Neuronal stem cell (in vitro differentiated cells): ENCODE data around the gene PLEKHF1.
A peak's percentile ranks its signal among the peaks of the same experiment; 100 is the strongest.
"Not testable (repeated sequence)": the region's sequence is repeated elsewhere in the genome, so short reads cannot be mapped to it uniquely, and the experiment has no call there.

ENCODE experiments used
- DNase-seq: peaks from one replicate; pipeline ENCODE4 v3.0.0-alpha.2; 2013; ENCODE audit warnings: low spot score
- H2AFZ ChIP-seq: one replicate; pipeline ENCODE4 v1.6.1; 2013; ENCODE audit warnings: mild to moderate bottlenecking, low read length, inconsistent platforms
- H2AK5ac ChIP-seq: 2 replicates; pipeline ENCODE4 v1.6.1; 2013; ENCODE audit warnings: low read depth, mild to moderate bottlenecking, inconsistent platforms, low read length, moderate library complexity, mixed read lengths
- H2BK120ac ChIP-seq: 2 replicates; pipeline ENCODE4 v1.6.1; 2013; ENCODE audit warnings: low read depth, mild to moderate bottlenecking, inconsistent platforms, low read length, moderate library complexity, mixed read lengths
- H2BK12ac ChIP-seq: one replicate; pipeline ENCODE4 v1.6.1; 2013; ENCODE audit warnings: low read length, inconsistent platforms
- H2BK15ac ChIP-seq: 2 replicates; pipeline ENCODE4 v1.6.1; 2013; ENCODE audit warnings: mild to moderate bottlenecking, low read length, inconsistent platforms, mixed read lengths
- H2BK5ac ChIP-seq: one replicate; pipeline ENCODE4 v1.6.1; 2013; ENCODE audit warnings: inconsistent platforms, mild to moderate bottlenecking, low read length, moderate library complexity
- H3K14ac ChIP-seq: one replicate; pipeline ENCODE4 v1.6.1; 2013; ENCODE audit warnings: low read length, inconsistent platforms
- H3K18ac ChIP-seq: 2 replicates; pipeline ENCODE4 v1.6.1; 2013; ENCODE audit warnings: low read length, inconsistent platforms
- H3K23ac ChIP-seq: 2 replicates; pipeline ENCODE4 v1.6.1; 2013; ENCODE audit warnings: low read depth, mild to moderate bottlenecking, mixed read lengths, low read length, inconsistent platforms; ENCODE audit not compliant: poor library complexity
- H3K27ac ChIP-seq: replicated peaks from 3 replicates; pipeline ENCODE4 v1.5.1; 2013; ENCODE audit warnings: low read length, inconsistent platforms
- H3K27me3 ChIP-seq, 3 experiments: 2 replicates each; pipeline ENCODE4 v1.6.1; 2013; ENCODE audit warnings: low read length in 3 of 3, mild to moderate bottlenecking in 2 of 3, inconsistent platforms in 1 of 3, low read depth in 1 of 3, mixed read lengths in 1 of 3, moderate library complexity in 1 of 3; ENCODE audit not compliant: control insufficient read depth in 3 of 3, insufficient read depth in 3 of 3
- H3K36me3 ChIP-seq, 2 donors: replicated peaks in 1 of 2; 2 replicates each; pipeline ENCODE4 v1.6.1; 2013; ENCODE audit warnings: low read length in 2 of 2; ENCODE audit not compliant: control insufficient read depth in 2 of 2, insufficient read depth in 2 of 2
- H3K4ac ChIP-seq: 2 replicates; pipeline ENCODE4 v1.6.1; 2013; ENCODE audit warnings: inconsistent platforms, mild to moderate bottlenecking, low read length, moderate library complexity
- H3K4me1 ChIP-seq, 2 donors: 1 replicate in 1 of 2; 2 replicates in 1 of 2; pipeline ENCODE4 v1.6.1; 2013; ENCODE audit warnings: low read length in 2 of 2, low read depth in 1 of 2; ENCODE audit not compliant: control insufficient read depth in 2 of 2, insufficient read depth in 1 of 2
- H3K4me2 ChIP-seq: one replicate; pipeline ENCODE4 v1.6.1; 2013; ENCODE audit warnings: mild to moderate bottlenecking, low read length, inconsistent platforms; ENCODE audit not compliant: insufficient read depth, poor library complexity, severe bottlenecking
- H3K4me3 ChIP-seq, 2 donors: 2 replicates each; pipeline ENCODE4 v1.5.1; 2013; ENCODE audit warnings: low read length in 2 of 2, mild to moderate bottlenecking in 2 of 2, inconsistent platforms in 1 of 2, moderate library complexity in 1 of 2
- H3K79me1 ChIP-seq: one replicate; pipeline ENCODE4 v1.6.1; 2013; ENCODE audit warnings: low read depth, mild to moderate bottlenecking, inconsistent platforms, low read length, moderate library complexity
- H3K9ac ChIP-seq: one replicate; pipeline ENCODE4 v1.6.1; 2013; ENCODE audit warnings: mild to moderate bottlenecking, low read depth, low read length, inconsistent platforms; ENCODE audit not compliant: poor library complexity
- H3K9me3 ChIP-seq, 2 donors: replicated peaks in 1 of 2; 2 replicates each; pipeline versions ENCODE3 to v1.6.1; 2013; ENCODE audit warnings: low read length in 2 of 2, mild to moderate bottlenecking in 2 of 2, inconsistent platforms in 1 of 2, low read depth in 1 of 2, mixed read lengths in 1 of 2, moderate library complexity in 1 of 2; ENCODE audit not compliant: control insufficient read depth in 2 of 2, insufficient read depth in 1 of 2
- H4K8ac ChIP-seq: one replicate; pipeline ENCODE4 v1.6.1; 2013; ENCODE audit warnings: low read depth, mild to moderate bottlenecking, inconsistent platforms, low read length, moderate library complexity
- H4K91ac ChIP-seq: one replicate; pipeline ENCODE4 v1.6.1; 2013; ENCODE audit warnings: low read length, low read depth, mild to moderate bottlenecking, inconsistent platforms; ENCODE audit not compliant: poor library complexity
- WGBS, 2 donors: extraction: QIAGEN DNeasy Blood & Tissue Kit; methylation state at CpG; one replicate each; pipeline ENCODE4 v1.1.7; 2013; ENCODE audit warnings: missing lambda C conversion rate in 2 of 2, mixed read lengths in 1 of 2; ENCODE audit not compliant: insufficient read length in 2 of 2, insufficient replicate concordance in 1 of 2; ENCODE audit errors: extremely low coverage in 2 of 2; 5-methylcytosine and 5-hydroxymethylcytosine counted together

The PLEKHF1 gene

DNA sequence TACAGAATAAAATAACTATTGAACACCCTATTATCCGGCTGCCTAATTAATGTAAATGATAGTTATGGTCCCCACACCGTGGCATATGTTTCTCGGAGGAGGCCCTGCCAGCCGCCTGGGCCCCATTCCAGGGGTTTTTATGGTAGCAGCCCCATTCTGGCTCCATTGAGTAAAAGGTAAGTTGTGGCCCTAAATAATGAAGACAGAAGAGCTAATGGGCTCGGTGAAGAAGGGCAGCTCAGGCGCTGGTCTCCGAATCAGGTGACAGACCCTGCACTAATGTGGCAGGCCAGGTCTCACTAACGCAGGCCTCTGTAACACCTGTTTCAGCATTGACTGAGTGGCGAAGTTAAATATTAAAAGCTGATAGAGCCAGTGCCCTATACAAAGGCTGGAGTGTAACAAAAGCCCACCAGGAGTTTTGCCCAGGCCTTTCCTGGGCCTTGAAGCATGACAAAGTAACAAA is 40.0 kb upstream of the PLEKHF1 start:
- peak; percentile 46 for DNase-seq
- no CpG with 5 or more reads among the region's 9 CpGs for WGBS, 2 donors
- no peak overlapping the region for H4K91ac ChIP-seq
- no peak overlapping the region for H3K4me3 ChIP-seq
- no peak overlapping the region for H2BK12ac ChIP-seq
- peak overlapping the region; percentile 34 for H2AFZ ChIP-seq
- no peak overlapping the region for H3K4me2 ChIP-seq
- H3K27ac ChIP-seq = peak overlapping the region; percentile 58
- H3K9ac ChIP-seq = no peak overlapping the region
- no peaks in the 10 kb centered on the region for H3K36me3 ChIP-seq
- H3K4me1 ChIP-seq = peaks cover 6 to 10% of the 10 kb centered on the region in 2 donors
- peak overlapping the region; percentile 16 for H3K18ac ChIP-seq
- no peak overlapping the region for H2BK5ac ChIP-seq
- no peak overlapping the region for H3K4ac ChIP-seq
- H3K14ac ChIP-seq = no peak overlapping the region
- H3K27me3 ChIP-seq = peaks cover 0 to 38% (median 0%) of the 10 kb centered on the region in 3 experiments
- no peak overlapping the region for H4K8ac ChIP-seq
- no peak overlapping the region for H2BK15ac ChIP-seq
- H2BK120ac ChIP-seq = no peak overlapping the region
- H2AK5ac ChIP-seq = no peak overlapping the region
- H3K9me3 ChIP-seq = no peaks in the 10 kb centered on the region
- no peak overlapping the region for H3K23ac ChIP-seq
- no peaks in the 10 kb centered on the region for H3K79me1 ChIP-seq

- Histone ChIP-seq H2BK15ac (no peak overlapping the region), H3K9me3 (no peaks in the 10 kb centered on the region), H3K23ac (no peak overlapping the region), H2AK5ac (peak overlapping the region; percentile 31), H2AFZ (no peak overlapping the region), H3K27me3 (peaks cover 0 to 29% (median 0%) of the 10 kb centered on the region in 3 experiments), H3K27ac (no peak overlapping the region), H4K91ac (no peak overlapping the region), H3K4me3 (no peak overlapping the region), H2BK5ac (no peak overlapping the region), H3K79me1 (no peaks in the 10 kb centered on the region), H3K4me1 (peaks cover 6 to 10% of the 10 kb centered on the region in 2 donors), H3K4ac (no peak overlapping the region), H3K9ac (no peak overlapping the region), H2BK120ac (no peak overlapping the region), H3K14ac (no peak overlapping the region), H4K8ac (no peak overlapping the region), H2BK12ac (no peak overlapping the region), H3K36me3 (no peaks in the 10 kb centered on the region), H3K4me2 (no peak overlapping the region), H3K18ac (peak overlapping the region; percentile 9)
- no CpG with 5 or more reads among the region's 7 CpGs for WGBS, 2 donors
- no peak for DNase-seq
These were observed 38.9 kb upstream of the PLEKHF1 start for GRCh38 chr19:29626386-29626785.

GRCh38 chr19:29626832-29627231 is 38.4 kb upstream of the PLEKHF1 start:
- H2BK12ac ChIP-seq = not testable (repeated sequence)

GRCh38 chr19:29628661-29629385 is 36.4 kb upstream of the PLEKHF1 start:
- H2BK15ac ChIP-seq = no peak overlapping the region
- H3K4me3 ChIP-seq = no peak overlapping the region
- no peak overlapping the region for H2BK12ac ChIP-seq
- no peak overlapping the region for H3K4me2 ChIP-seq
- no peak overlapping the region for H2AK5ac ChIP-seq
- H3K36me3 ChIP-seq = no peaks in the 10 kb centered on the region
- no peak overlapping the region for H2BK120ac ChIP-seq
- H3K79me1 ChIP-seq = no peaks in the 10 kb centered on the region
- H2AFZ ChIP-seq = no peak overlapping the region
- no peak overlapping the region for H3K4ac ChIP-seq
- H3K18ac ChIP-seq = no peak overlapping the region
- no peak overlapping the region for H3K14ac ChIP-seq
- no CpG with 5 or more reads among the region's 16 CpGs for WGBS, 2 donors
- no peak for DNase-seq
- H4K91ac ChIP-seq = no peak overlapping the region
- H3K27me3 ChIP-seq = peaks cover 0 to 12% (median 0%) of the 10 kb centered on the region in 3 experiments
- H3K4me1 ChIP-seq = peaks cover 6 to 10% of the 10 kb centered on the region in 2 donors
- no peak overlapping the region for H3K9ac ChIP-seq
- H3K23ac ChIP-seq = no peak overlapping the region
- no peak overlapping the region for H4K8ac ChIP-seq
- H3K9me3 ChIP-seq = no peaks in the 10 kb centered on the region
- H2BK5ac ChIP-seq = no peak overlapping the region
- H3K27ac ChIP-seq = no peak overlapping the region

More at GRCh38 chr19:29626832-29627231, 38.4 kb upstream of the PLEKHF1 start:
- not testable (repeated sequence) for H2BK120ac ChIP-seq, H3K18ac ChIP-seq, H3K4me3 ChIP-seq, H3K4ac ChIP-seq, H4K8ac ChIP-seq, H2BK15ac ChIP-seq, H3K9me3 ChIP-seq, H4K91ac ChIP-seq, DNase-seq, H3K4me1 ChIP-seq, H3K14ac ChIP-seq, H2BK5ac ChIP-seq, H2AFZ ChIP-seq, H3K23ac ChIP-seq, H3K79me1 ChIP-seq, H3K9ac ChIP-seq, H3K27ac ChIP-seq, H3K4me2 ChIP-seq, H3K36me3 ChIP-seq, H2AK5ac ChIP-seq
- H3K27me3 ChIP-seq = peaks cover 0 to 30% (median 0%) of the 10 kb centered on the region in 3 experiments
- WGBS, 2 donors = no CpG with 5 or more reads among the region's 9 CpGs
